ENCODE data around the gene VN1R2.
"Not testable (repeated sequence)": the region's sequence is repeated elsewhere in the genome, so short reads cannot be mapped to it uniquely, and the experiment has no call there.

The VN1R2 gene

GRCh38 chr19:53294786-53295441 lies 36.8 kb downstream of the VN1R2 start:
- TF ChIP-seq CTCF (conservative IDR thresholded peaks at IDR 0.05; ENCODE audit: control insufficient read depth, insufficient read depth, low read depth, low read length): no peak
- peak; percentile 19 for DNase-seq (ENCODE audit: low read depth)
- H3K4me3 ChIP-seq (ENCODE audit: control insufficient read depth, low read depth, low read length): no peak overlapping the region

- not testable (repeated sequence) for H3K4me3 ChIP-seq (ENCODE audit: control insufficient read depth, low read depth, low read length); DNase-seq (ENCODE audit: low read depth)
These were observed 43.2 kb downstream of the VN1R2 start for GRCh38 chr19:53301341-53301740.

- no peak overlapping the region for H3K4me3 ChIP-seq (ENCODE audit: control insufficient read depth, low read depth, low read length)
- DNase-seq (ENCODE audit: low read depth): peak; percentile 2
- peak; percentile 18 for TF ChIP-seq CTCF (conservative IDR thresholded peaks at IDR 0.05; ENCODE audit: control insufficient read depth, insufficient read depth, low read depth, low read length)
These were observed 50.3 kb downstream of the VN1R2 start for GRCh38 chr19:53308339-53308811.
